GM21619 (cell line): ENCODE measurements around the gene MBD3L2.
"Not testable (repeated sequence)": the region's sequence is repeated elsewhere in the genome, so short reads cannot be mapped to it uniquely, and the experiment has no call there.

Source experiments
- ATAC-seq: cut with Tn5 transposase; IDR thresholded peaks from one replicate; pipeline ENCODE4 v1.9.1; 2021; ENCODE audit not compliant: unreplicated experiment

MBD3L2 gene

GRCh38 chr19:7049021-7049420, at the start of gene MBD3L2:
MBD3L2 (plus strand) TSS chr19:7049321; CDS start chr19:7049374, 53 bp downstream.
- not testable (repeated sequence) for ATAC-seq

GRCh38 chr19:6999933-7000332, 49.2 kb upstream of the MBD3L2 start:
- no peak for ATAC-seq

GRCh38 chr19:7000333-7000732, 48.8 kb upstream of the MBD3L2 start:
- no peak for ATAC-seq

- ATAC-seq = no peak
These were observed 48.3 kb upstream of the MBD3L2 start for GRCh38 chr19:7000816-7001215.

- ATAC-seq = no peak
These were observed 44.7 kb upstream of the MBD3L2 start for GRCh38 chr19:7004313-7004931.

GRCh38 chr19:7006135-7006704, 42.9 kb upstream of the MBD3L2 start:
- ATAC-seq = no peak

- ATAC-seq = no peak
These were observed 41.3 kb upstream of the MBD3L2 start for GRCh38 chr19:7007859-7008258.

- no peak for ATAC-seq
These were observed 38.2 kb upstream of the MBD3L2 start for GRCh38 chr19:7010722-7011593.

- ATAC-seq = no peak
These were observed 35.4 kb upstream of the MBD3L2 start for GRCh38 chr19:7013678-7014077.

- ATAC-seq = no peak
These were observed 30.3 kb upstream of the MBD3L2 start for GRCh38 chr19:7018828-7019227.

GRCh38 chr19:7021331-7021730, 27.8 kb upstream of the MBD3L2 start, which contains the start of gene MBD3L2B:
MBD3L2B (minus strand) TSS chr19:7021431; CDS start chr19:7021397, 34 bp downstream.
- not testable (repeated sequence) for ATAC-seq

GRCh38 chr19:7028790-7029189, 20.3 kb upstream of the MBD3L2 start:
- not testable (repeated sequence) for ATAC-seq

- ATAC-seq = not testable (repeated sequence)
These were observed 18.8 kb upstream of the MBD3L2 start, which contains the start of gene MBD3L5 for GRCh38 chr19:7030278-7030677. MBD3L5 (plus strand) TSS chr19:7030578; CDS start chr19:7030612, 34 bp downstream.

GRCh38 chr19:7040079-7040478, 9.0 kb upstream of the MBD3L2 start, which contains the start of gene MBD3L4:
MBD3L4 (minus strand) TSS chr19:7040179; CDS start chr19:7040144, 35 bp downstream.
- ATAC-seq = not testable (repeated sequence)

- not testable (repeated sequence) for ATAC-seq
These were observed 7.6 kb upstream of the MBD3L2 start for GRCh38 chr19:7041563-7041962.

- ATAC-seq = not testable (repeated sequence)
These were observed 2.3 kb downstream of the MBD3L2 start for GRCh38 chr19:7051421-7051820.

- ATAC-seq = not testable (repeated sequence)
These were observed 3.8 kb downstream of the MBD3L2 start for GRCh38 chr19:7052896-7053295.

GRCh38 chr19:7054635-7055368, 5.7 kb downstream of the MBD3L2 start:
- ATAC-seq = not testable (repeated sequence)

- ATAC-seq = not testable (repeated sequence)
These were observed 6.6 kb downstream of the MBD3L2 start for GRCh38 chr19:7055679-7056078.

- not testable (repeated sequence) for ATAC-seq
These were observed 7.2 kb downstream of the MBD3L2 start for GRCh38 chr19:7056371-7056770.

GRCh38 chr19:7058576-7058975, 9.5 kb downstream of the MBD3L2 start, which contains the start of gene MBD3L3:
MBD3L3 (minus strand) TSS chr19:7058676; CDS start chr19:7058605, 71 bp downstream.
- ATAC-seq = not testable (repeated sequence)
